HTERT RPE-1 (cell line): Measurements from ENCODE around the gene TRPM1.

ENCODE experiments used
- in situ Hi-C: fragments of 300-500 bp; cut with MboI; formaldehyde crosslinking; loops from 4 replicates; pipeline ENCODE4 v1.14.3; 2020; ENCODE audit warnings: low sequenced_read_pairs

The TRPM1 gene

DNA sequence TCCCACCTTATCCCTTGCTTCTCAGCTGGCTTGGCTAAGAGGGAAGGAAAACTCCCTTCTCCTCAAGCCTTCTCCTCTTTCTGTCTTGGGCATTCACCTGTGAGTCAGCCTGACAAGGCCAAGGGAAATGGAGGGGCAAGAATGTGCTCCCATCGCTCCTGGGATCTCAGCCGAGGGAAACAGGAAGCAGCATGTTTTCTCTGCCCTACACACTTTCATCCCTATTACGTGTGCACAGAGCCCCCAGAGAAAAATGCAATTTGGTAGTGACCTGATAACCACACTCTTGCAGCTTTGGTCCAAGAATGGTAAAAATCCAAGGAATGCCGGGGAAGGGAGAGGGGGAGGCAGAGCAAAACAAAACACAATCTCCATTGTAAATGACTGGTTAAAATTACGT, 77.2 kb downstream of the TRPM1 start:
- in situ Hi-C loops, result no loop called here

DNA sequence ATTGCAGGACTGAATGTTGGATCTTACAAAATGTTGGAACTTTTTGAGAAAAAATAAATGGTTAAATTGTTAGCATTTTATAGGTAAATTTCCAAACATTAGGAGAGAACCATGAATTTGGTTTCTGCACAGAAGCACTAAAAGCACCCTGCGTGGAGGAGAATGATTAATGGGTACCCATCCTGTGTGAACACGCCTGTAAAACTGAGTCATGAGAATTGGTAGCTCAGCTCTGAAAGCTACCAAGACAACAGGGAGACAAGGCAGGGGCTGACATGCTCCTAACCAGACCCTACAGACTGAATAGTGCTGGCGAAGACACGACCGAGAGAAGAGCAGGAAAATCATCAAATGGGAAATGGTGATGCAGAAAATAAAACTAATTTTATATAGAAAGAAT, 77.7 kb downstream of the TRPM1 start:
- in situ Hi-C loops, result no loop called here

DNA sequence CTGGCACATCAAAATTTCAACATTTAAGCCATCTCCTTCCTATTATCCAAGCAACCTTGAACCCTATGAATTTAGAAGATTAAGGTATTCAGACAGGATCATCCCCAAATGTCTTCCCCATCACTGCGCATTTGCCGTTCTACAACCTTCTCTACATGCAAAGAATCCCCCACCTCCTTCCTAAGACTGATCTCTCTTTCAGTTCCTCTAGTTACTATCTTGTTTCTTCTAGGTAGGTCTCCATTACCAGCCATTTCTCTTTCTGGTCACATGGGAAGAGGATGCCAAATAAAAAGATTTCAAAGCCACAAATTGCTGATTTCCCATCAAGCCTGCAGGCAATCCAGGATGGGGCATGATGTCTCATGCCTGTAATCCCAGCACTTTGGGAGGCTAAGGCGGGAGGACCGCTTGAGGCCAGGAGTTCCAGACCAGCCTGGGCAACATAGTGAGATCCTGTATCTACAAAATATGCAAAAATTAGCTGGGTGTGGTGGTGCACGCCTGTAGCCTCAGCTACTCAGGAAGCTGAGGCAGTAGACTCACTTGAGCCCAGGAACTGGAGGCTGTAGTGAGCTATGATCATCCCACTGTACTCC, 80.4 kb downstream of the TRPM1 start:
- in situ Hi-C loops, result no loop called here

- in situ Hi-C loops, result no loop called here
Observed at GRCh38 chr15:31020542-31020941, 81.0 kb downstream of the TRPM1 start.

DNA sequence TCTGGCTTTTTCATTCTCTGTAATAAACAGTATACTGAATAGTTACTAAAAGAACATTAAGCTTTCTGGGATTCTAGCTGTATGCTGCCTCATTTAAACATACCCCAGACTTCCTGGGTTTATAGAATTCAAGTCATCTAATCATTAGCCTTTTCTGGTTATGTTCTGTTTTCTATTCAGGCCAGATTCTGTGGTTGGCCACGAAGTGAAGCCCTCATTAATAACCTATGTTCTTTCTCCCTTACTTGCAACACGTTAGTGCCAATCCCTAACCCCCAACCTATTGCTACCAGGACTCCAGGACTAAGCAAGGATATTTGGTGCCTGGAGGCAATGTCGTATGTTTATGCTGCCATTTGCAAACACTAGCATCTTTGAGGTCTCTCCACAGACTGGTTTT, 81.5 kb downstream of the TRPM1 start:
- in situ Hi-C loops, result no loop called here

GRCh38 chr15:31017311-31017710, 84.2 kb downstream of the TRPM1 start:
- in situ Hi-C loops, result no loop called here

DNA sequence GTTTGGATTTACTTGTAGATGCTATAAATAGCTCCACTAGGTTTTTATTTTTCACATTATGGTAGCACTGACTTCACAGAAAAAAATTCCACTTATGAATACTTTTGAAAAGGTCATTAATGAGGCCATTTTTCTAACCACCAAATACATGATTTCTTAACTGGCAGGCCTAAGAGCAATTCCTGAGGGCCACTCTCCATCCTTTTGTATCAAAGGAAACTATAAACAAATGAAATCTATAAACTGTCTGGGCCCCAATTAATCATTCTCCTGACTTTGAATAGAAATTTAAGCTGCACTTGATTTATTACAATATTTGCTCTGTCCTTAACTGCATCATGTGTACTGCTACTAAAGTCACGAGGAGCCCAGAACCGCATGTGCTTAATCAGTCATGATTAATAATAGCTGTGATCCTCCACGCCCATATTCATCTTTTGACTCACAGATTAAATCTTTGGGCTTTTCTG, 85.0 kb downstream of the TRPM1 start:
- in situ Hi-C loops, result no loop called here

DNA sequence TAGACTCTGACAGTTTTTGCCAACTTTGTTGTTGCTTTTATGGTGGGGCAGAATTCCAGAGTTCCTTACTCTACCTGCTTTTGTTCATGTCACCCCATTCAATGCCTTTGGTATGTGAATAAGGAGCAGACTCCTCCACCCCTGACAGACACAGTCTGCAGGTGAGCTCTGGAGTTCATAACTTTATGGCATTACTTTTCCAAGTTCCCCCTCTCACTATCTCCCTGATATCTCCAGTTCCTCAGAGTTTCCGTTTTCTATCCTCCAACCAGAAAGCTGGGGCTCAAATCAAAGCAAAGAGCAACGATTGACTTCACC, 87.0 kb downstream of the TRPM1 start:
- in situ Hi-C loops, result no loop called here

GRCh38 chr15:31013863-31014607, 87.5 kb downstream of the TRPM1 start:
- in situ Hi-C loops, result no loop called here

DNA sequence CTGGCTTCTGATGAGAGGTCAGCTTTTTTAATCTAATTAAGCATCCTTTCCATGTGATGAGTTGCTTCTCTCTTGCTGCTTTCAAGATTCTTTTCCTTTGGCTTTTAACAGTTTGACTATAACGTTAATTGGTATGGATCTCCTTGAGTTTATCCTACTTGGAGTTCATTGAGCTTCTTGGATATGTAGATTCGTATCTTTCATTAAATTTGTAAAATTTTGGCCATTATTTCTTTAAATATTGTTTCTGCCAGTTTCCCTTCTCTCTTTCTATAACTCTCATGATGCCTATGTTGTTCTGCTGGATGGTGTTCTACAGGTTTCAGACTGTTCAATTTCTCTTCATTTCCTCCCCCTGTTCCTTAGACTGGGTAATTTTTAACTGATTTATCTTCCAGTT, 89.1 kb downstream of the TRPM1 start:
- in situ Hi-C loops, result no loop called here

- in situ Hi-C loops, result no loop called here
Observed at GRCh38 chr15:31010036-31010435, 91.5 kb downstream of the TRPM1 start.

DNA sequence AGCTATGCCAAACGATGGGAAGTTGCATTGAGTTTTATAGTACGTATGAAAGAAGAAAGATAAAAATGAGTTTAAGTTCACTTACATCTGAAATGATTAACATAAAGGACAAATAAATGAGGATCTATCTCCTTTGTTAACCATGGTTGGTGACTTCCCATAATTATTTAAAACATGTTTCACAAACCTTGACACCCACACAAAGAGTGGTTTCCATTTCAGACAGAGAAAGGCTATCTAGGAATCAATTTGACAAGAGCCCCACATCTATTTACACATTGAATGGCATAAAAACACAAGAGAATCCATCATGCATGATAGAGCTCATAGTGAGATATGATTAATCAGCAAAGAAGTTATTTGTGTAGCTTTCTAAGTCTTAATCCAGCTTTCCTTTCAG, 95.9 kb downstream of the TRPM1 start:
- in situ Hi-C loops, result no loop called here

- in situ Hi-C loops, result no loop called here
Observed at GRCh38 chr15:31004220-31004733, 97.2 kb downstream of the TRPM1 start.

DNA sequence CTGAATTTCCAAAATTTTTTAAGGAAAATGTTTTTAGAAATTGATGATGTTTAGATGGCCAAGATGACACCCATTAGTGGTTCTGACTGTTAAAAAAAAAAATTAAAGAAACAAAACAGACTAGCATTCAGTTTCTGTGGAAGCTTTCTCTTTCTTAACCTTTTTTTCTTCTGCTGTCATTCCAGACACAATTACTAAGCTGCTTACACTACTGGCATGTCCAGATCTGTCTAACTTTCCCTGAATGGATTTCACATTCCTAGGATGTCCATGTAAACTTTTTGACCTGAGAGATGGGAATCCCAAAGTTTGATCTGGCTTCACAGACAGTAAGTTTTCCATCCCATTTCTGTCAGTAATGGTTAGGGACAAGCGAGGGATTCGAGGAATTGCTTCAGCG, 99.8 kb downstream of the TRPM1 start:
- in situ Hi-C loops, result no loop called here

GRCh38 chr15:30999729-31000128, 101.8 kb downstream of the TRPM1 start:
- in situ Hi-C loops, result no loop called here

- in situ Hi-C loops, result no loop called here
Observed at GRCh38 chr15:30997270-30997669, 104.3 kb downstream of the TRPM1 start.

DNA sequence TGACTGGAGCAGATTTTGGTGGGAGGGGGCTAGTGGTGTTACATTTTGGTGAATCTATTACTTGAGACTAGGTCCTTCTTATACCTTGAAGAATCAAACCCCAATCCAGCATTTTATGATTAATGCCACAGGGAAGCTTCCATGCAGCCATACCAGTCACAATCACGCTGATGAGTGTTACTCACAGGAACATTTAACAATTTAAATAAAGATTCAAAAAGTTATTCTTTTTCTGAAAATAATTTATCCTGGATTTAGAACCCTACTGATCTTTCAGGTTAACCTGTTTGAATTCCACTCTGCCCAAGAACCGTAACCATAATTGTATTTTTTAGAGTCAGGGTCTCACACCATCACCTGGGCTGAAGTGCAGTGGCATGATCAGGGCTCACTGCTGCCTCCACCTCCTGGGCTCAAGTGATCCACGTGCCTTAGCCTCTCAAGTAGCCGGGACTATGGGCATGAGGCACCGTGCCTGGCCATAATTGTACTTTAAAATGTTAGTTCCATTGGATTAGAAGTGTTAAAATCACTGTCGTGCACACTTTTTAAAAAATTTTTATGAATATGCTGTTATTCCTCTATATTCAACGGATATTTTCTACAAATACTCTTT, 109.2 kb downstream of the TRPM1 start:
- in situ Hi-C loops, result no loop called here

DNA sequence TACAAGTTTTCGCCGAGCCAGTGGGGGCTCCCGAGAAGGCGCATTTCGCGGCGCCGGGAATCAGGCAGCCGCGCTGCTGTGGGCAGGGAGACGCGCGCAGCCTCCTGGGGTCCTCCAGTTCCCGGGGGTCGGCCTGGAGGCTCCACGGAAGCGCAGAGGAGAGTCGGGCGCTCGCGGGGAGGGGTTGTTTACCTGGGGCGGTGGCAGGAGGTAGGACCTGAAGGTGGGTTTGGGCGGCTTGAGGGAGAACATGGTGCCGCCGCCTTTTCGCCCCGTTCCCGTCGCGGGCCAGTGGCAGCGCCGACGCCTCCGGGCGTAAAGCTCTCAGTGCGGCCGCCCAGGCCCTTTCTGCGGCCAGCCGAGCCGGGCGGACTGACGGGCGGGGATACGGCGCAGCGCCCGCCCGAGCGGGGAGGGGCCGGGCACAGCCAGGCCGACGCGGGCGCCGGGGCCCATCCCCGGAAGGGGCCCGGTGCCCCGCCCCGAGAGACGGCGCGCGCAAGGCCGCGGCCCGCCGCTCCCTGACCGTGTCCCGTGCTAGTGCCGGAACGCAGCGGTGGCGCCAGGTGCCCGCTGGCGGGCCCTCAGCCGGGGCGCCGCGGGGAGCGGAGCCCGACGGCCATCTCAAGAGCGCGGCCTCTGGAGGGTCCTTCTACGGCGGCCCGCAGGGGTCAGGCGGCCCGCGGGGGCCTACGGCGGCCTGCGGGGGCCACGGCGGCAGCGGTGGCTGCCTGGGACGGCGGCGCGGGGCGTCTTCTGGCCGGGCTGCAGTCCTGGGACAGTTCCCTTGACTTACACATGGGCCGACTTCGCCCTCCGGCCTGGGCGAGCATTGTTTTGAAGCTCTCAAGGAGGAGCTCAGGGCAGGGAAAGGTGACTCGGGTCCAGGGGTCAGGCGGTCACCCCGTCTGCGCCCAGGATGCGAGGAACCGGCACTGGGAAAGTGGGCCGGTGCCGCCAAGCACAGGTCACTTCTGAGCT, 110.0 kb downstream of the TRPM1 start, which contains the start of gene MTMR10:
Gene MTMR10, minus strand, starts transcription at position 374 of the 981 bp plus-strand sequence. Its CDS starts 122 bp downstream, at position 252.
- in situ Hi-C loops, result no loop called here

DNA sequence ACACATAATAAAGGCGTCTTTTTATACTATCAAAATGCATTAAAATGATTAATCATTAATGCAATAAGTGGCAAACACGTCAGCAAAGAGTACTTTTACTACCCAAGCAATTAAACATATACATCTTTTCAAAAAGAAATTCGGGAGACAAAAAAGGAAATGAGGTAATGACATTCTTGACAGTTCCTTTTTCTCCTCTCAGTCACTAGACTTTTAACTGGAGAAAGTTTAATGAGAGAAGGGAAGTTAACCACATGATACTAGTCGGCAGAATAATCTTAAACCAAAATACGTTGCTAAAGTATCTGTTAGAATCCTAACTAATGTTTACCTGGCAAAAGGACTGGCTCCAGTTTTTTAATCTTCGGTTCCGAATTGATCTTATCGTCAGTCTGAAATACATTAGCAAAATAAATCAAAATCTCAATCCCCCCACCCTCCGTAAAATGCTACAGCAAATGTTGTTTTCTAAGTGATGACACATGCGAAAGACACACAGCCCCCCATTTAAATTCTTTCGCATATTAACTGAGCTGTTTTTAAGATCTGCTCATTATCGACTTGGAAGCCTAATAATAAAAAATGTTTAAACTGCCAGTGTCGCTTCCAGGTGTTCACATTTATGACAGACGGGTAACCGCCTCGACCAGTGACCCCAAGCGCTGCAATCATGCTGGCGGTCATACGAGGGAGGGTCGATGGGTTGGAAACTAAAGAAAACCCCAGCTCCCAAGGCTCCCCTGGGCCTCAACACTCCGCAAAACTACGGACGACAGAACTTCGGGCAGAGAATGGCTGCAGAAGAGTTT, 110.9 kb downstream of the TRPM1 start:
- in situ Hi-C loops, result no loop called here

GRCh38 chr15:30990036-30990435, 111.5 kb downstream of the TRPM1 start:
- in situ Hi-C loops, result no loop called here
